K562 (cell line): ENCODE measurements around the gene PXDC1. TPM values are rescaled to one million over a fixed set of nuclear protein-coding genes. Genes with fewer than 3 reads are reported as not detected.

Source experiments
- CTCFL ChIP-seq: IDR thresholded peaks from 2 replicates; pipeline ENCODE4 v1.6.1; 2011; ENCODE audit warnings: borderline replicate concordance, low read depth, mild to moderate bottlenecking, moderate library complexity, low read length; ENCODE audit not compliant: insufficient read depth, poor library complexity, severe bottlenecking
- ESRRB ChIP-seq: fragments of 250-450 bp; sonication (Bioruptor Pico); IDR thresholded peaks from 2 replicates; pipeline ENCODE4 v1.5.0; 2020; ENCODE audit warnings: mild to moderate bottlenecking, moderate library complexity, borderline replicate concordance
- KDM1A ChIP-seq, 2 experiments: fragments of 450-650 bp; IDR thresholded peaks; 2 replicates each; pipeline ENCODE4 v1.6.1; 2016; ENCODE audit warnings: mild to moderate bottlenecking in 2 of 2
- KLF13 ChIP-seq: fragments of 450-650 bp; IDR thresholded peaks from 2 replicates; pipeline ENCODE4 v1.6.1; 2016; ENCODE audit warnings: missing genetic modification characterization, low read depth, mild to moderate bottlenecking, missing compliant biosample characterization, moderate library complexity, borderline replicate concordance
- NFIC ChIP-seq: fragments of 450-650 bp; IDR thresholded peaks from 2 replicates; pipeline ENCODE4 v1.6.1; 2017; ENCODE audit warnings: mild to moderate bottlenecking, inconsistent platforms
- PHB2 ChIP-seq: fragments of 450-650 bp; IDR thresholded peaks from 2 replicates; pipeline ENCODE4 v1.6.1; 2017; ENCODE audit warnings: low read depth
- RB1 ChIP-seq: fragments of 450-650 bp; IDR thresholded peaks from 2 replicates; pipeline ENCODE4 v1.6.1; 2017; ENCODE audit warnings: low read depth, mild to moderate bottlenecking
- SMARCA5 ChIP-seq: fragments of 450-650 bp; IDR thresholded peaks from 2 replicates; pipeline ENCODE4 v1.6.1; 2016
- WHSC1 ChIP-seq: IDR thresholded peaks from one replicate; pipeline ENCODE4 v1.6.1; 2012; ENCODE audit warnings: low read length, control low read depth, inconsistent platforms
- ZBTB11 ChIP-seq, 3 experiments: fragments of 200-800 bp in 1 of 3; fragments of 250-450 bp in 1 of 3; fragments of 450-650 bp in 1 of 3; sonication (Bioruptor Pico) in 1 of 3; sonication (Bioruptor generic) in 1 of 3; formaldehyde crosslinking in 1 of 3; IDR thresholded peaks; 2 replicates each; pipeline versions ENCODE4 v1.6.1 to v1.8.0; 2016 to 2022; ENCODE audit warnings: mild to moderate bottlenecking in 2 of 3, missing genetic modification characterization in 2 of 3, missing compliant biosample characterization in 1 of 3, moderate library complexity in 1 of 3
- ZMIZ1 ChIP-seq, 2 experiments: fragments of 150-350 bp in 1 of 2; IDR thresholded peaks; 2 replicates each; pipeline ENCODE4 v1.6.1; 2012 to 2016; ENCODE audit warnings: low read depth in 2 of 2, low read length in 2 of 2, mild to moderate bottlenecking in 1 of 2, moderate library complexity in 1 of 2
- polyA plus RNA-seq, 8 experiments: library from polyadenylated mRNA; depleted of rRNA in 4 of 8; stranded (reverse) in 5 of 8; unstranded in 3 of 8; fragments of >200 nt; fragmentation: Nextera tagmentation in 2 of 8; fragmentation: Illumina TruSeq in 1 of 8; extraction: Ambion mirVana in 2 of 8; extraction: Trizol in 1 of 8; gene quantifications; 2 replicates each; pipeline versions ENCODE4 v1.2.1 to v1.2.3, GENCODE V29; 2011 to 2014; ENCODE audit warnings: inconsistent platforms in 1 of 8, missing spikeins in 1 of 8
- total RNA-seq, 7 experiments: library from RNA; depleted of rRNA in 6 of 7; stranded (reverse); fragments of >200 nt in 6 of 7; fragmentation: Illumina TruSeq in 2 of 7; extraction: Trizol in 2 of 7; gene quantifications; 2 replicates each; pipeline versions ENCODE4 v1.2.1 to v1.2.3, GENCODE V29; 2011 to 2021; ENCODE audit warnings: low replicate concordance in 1 of 7

Gene PXDC1
- total and polyA plus RNA-seq, 9 of the 15 experiments (the other 6 are each of a cell fraction or from before 2014, with no cell fraction given), result 0.09 to 0.33 (median 0.16) TPM; not detected in 5

GRCh38 chr6:3732345-3733141, 19.0 kb downstream of the PXDC1 start (continued):
- TF ChIP-seq ZMIZ1 (IDR thresholded peaks at IDR 0.05; ENCODE audit: low read depth in 2 of 2, low read length in 2 of 2), result peak in 1 of 2 experiments; percentile 39; a peak in 1 of 4 replicates
- TF ChIP-seq KDM1A (IDR thresholded peaks at IDR 0.05), result peak; percentile 88
- 0 out of 6 replicates have a peak, but pooled peaks of 1 of the 3 experiments have one; percentile 30 for TF ChIP-seq ZBTB11 (CRISPR knock-in tag; IDR thresholded peaks at IDR 0.05)
- TF ChIP-seq KLF13 (tag), result 0 out of 2 replicates have a peak, but pooled peaks have one; percentile 12
- 0 out of 2 replicates have a peak, but pooled peaks have one; percentile 27 for TF ChIP-seq NFIC
- TF ChIP-seq PHB2, result no peak
- no peak for TF ChIP-seq SMARCA5
- TF ChIP-seq CTCFL, result peak; percentile 8
- no peak for TF ChIP-seq ESRRB (CRISPR knock-in tag)
- no peak for TF ChIP-seq WHSC1
- peak; percentile 75; the same call in 1 of the 2 replicates for TF ChIP-seq RB1
